EH (cell line): ENCODE measurements around the gene CTH.
A peak's percentile ranks its signal among the peaks of the same experiment; 100 is the strongest.
"Not testable (repeated sequence)": the region's sequence is repeated elsewhere in the genome, so short reads cannot be mapped to it uniquely, and the experiment has no call there.

Experiments
- DNase-seq: peaks from one replicate; pipeline ENCODE4 v3.0.0-alpha.2; 2015; ENCODE audit warnings: low read depth

The CTH gene

GRCh38 chr1:70410604-70411359 lies at the start of gene CTH:
Gene CTH, plus strand, starts transcription at chr1:70411268. Its CDS starts 148 bp downstream, at chr1:70411416.
- peak; percentile 97 for DNase-seq

- peak; percentile 58 for DNase-seq
These were observed 49.2 kb upstream of the CTH start for GRCh38 chr1:70361727-70362398.

- DNase-seq = no peak
These were observed 46.6 kb upstream of the CTH start for GRCh38 chr1:70364439-70364838.

GRCh38 chr1:70366425-70366952 lies 44.6 kb upstream of the CTH start:
- not testable (repeated sequence) for DNase-seq

GRCh38 chr1:70366997-70367396 lies 44.1 kb upstream of the CTH start:
- not testable (repeated sequence) for DNase-seq

GRCh38 chr1:70367397-70367796 lies 43.7 kb upstream of the CTH start:
- DNase-seq = not testable (repeated sequence)

GRCh38 chr1:70371586-70371985 lies 39.5 kb upstream of the CTH start:
- DNase-seq = not testable (repeated sequence)

GRCh38 chr1:70372426-70372825 lies 38.6 kb upstream of the CTH start:
- no peak for DNase-seq

GRCh38 chr1:70373580-70373979 lies 37.5 kb upstream of the CTH start:
- DNase-seq = not testable (repeated sequence)

- no peak for DNase-seq
These were observed 34.9 kb upstream of the CTH start for GRCh38 chr1:70376196-70376595.

- DNase-seq = no peak
These were observed 28.4 kb upstream of the CTH start for GRCh38 chr1:70382682-70383081.

GRCh38 chr1:70383483-70383882 lies 27.6 kb upstream of the CTH start:
- no peak for DNase-seq

- DNase-seq = no peak
These were observed 26.5 kb upstream of the CTH start for GRCh38 chr1:70384542-70384941.

- no peak for DNase-seq
These were observed 25.6 kb upstream of the CTH start for GRCh38 chr1:70385477-70385876.

- no peak for DNase-seq
These were observed 24.9 kb upstream of the CTH start for GRCh38 chr1:70386121-70386520.

- DNase-seq = no peak
These were observed 23.6 kb upstream of the CTH start for GRCh38 chr1:70387507-70387906.

- DNase-seq = no peak
These were observed 18.4 kb upstream of the CTH start for GRCh38 chr1:70392626-70393025.

- no peak for DNase-seq
These were observed 14.5 kb upstream of the CTH start for GRCh38 chr1:70396607-70397006.

- no peak for DNase-seq
These were observed 14.1 kb upstream of the CTH start for GRCh38 chr1:70397013-70397412.

GRCh38 chr1:70400335-70400734 lies 10.7 kb upstream of the CTH start:
- DNase-seq = no peak

- no peak for DNase-seq
These were observed 9.1 kb upstream of the CTH start for GRCh38 chr1:70401974-70402373.

GRCh38 chr1:70403759-70404158 lies 7.3 kb upstream of the CTH start:
- no peak for DNase-seq

GRCh38 chr1:70405780-70406416 lies 5.2 kb upstream of the CTH start:
- no peak for DNase-seq
